ENCODE measurements around the gene DYNLT4. TPM values are rescaled to one million over a fixed set of nuclear protein-coding genes. Genes with fewer than 3 reads are reported as not detected.
"Not testable (repeated sequence)": the region's sequence is repeated elsewhere in the genome, so short reads cannot be mapped to it uniquely, and the experiment has no call there.

DYNLT4 gene
- total RNA-seq, 1 donor from 2014 or later = 0.31 TPM

DNA sequence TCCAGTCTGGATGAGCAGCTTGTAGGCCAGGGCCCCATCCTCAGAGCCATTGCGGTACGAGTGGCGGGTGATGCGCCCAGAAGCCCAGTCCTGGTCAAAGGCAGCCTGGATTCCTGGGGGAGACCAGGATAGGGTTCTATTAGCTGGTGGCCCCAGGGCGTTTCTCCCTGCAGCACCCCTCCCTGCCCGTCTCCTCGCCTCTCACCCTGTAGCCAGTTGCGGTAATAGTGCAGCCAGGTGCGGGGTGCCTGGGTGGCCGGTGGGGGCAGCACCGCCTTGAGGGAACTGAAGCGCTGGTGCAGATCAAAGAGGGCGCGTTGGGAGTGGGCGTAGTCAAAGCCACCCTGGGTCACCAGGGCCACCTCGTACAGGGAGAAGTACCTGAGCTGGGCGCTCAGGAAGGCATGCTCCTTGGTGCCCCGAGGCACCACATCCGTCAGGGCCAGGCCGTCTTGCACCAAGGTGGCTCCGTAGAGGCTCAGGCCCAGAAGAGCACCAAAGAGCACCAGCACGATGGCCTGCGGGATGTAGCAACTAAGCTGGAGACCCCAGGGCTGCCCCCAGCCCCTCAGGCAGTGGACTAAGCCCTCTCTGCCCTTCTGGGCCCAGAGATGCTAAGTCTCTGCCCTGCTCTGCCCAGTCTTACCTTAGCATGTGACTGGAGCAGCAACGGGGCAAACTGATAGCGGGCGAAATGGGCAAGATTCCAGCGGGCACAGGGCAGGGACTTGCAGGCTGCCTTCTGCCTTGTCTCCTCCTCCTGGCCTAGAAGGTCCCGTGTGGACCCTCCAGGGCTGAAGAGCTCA lies 20.2 kb upstream of the DYNLT4 start:
- H3K27me3 Mint-ChIP-seq (ENCODE audit: low read depth) = no peaks in the 10 kb centered on the region
- no peak overlapping the region for H3K27ac Mint-ChIP-seq
- H3K36me3 Mint-ChIP-seq = no peaks in the 10 kb centered on the region
- no peak for DNase-seq (ENCODE audit: low spot score in 2 of 2, unreplicated experiment in 2 of 2)
- TF ChIP-seq, protein P1, sequence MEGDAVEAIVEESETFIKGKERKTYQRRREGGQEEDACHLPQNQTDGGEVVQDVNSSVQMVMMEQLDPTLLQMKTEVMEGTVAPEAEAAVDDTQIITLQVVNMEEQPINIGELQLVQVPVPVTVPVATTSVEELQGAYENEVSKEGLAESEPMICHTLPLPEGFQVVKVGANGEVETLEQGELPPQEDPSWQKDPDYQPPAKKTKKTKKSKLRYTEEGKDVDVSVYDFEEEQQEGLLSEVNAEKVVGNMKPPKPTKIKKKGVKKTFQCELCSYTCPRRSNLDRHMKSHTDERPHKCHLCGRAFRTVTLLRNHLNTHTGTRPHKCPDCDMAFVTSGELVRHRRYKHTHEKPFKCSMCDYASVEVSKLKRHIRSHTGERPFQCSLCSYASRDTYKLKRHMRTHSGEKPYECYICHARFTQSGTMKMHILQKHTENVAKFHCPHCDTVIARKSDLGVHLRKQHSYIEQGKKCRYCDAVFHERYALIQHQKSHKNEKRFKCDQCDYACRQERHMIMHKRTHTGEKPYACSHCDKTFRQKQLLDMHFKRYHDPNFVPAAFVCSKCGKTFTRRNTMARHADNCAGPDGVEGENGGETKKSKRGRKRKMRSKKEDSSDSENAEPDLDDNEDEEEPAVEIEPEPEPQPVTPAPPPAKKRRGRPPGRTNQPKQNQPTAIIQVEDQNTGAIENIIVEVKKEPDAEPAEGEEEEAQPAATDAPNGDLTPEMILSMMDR (IDR thresholded peaks at IDR 0.05; ENCODE audit: unreplicated experiment) = no peak
- H3K4me3 Mint-ChIP-seq = no peak overlapping the region
- H3K9me3 Mint-ChIP-seq = no peaks in the 10 kb centered on the region
- peaks cover 15% of the 10 kb centered on the region for H3K4me1 Mint-ChIP-seq

DNA sequence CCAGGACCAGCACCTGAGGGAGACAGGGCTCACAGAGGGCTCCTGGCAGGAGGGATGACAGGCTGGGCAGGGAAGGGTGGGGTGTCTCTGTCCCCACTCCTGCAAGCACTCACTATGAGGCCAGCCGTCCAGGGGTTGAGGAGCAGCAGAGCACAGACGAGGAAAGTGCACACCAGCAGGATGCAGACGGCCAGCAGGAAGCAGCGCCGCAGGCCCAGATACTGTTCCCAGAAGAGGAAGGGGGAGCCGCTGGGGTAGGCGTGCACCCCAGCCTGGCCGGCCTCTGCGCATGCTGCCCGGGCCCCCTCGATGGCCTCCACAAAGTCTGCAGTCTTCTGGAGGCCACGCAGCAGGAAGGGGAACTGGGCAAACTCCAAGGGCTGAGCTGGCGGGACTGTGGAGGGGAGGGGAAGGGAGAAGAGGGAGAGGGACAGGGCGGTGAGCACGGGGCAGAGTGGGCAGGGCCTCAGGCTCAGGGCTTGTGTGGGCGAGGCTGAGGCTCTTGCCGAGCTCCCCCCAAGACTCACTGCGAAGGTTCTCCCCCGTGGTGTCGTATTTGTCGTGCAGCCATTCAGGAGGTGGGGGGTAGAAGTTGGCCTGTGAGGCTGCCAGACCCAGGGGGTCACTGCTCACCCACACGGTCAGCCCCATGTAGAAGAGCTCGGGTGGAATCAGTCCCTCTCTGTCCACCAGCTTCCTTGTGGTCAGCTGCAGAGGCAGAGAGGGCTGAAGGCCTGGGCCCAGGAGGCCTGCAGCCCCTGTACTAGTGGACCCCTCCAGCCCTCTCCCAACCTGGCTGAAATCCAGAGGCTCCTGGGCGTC lies 19.4 kb upstream of the DYNLT4 start:
- Mint-ChIP-seq H3K27me3 (ENCODE audit: low read depth) (no peaks in the 10 kb centered on the region), H3K4me3 (no peak overlapping the region), H3K9me3 (no peaks in the 10 kb centered on the region), H3K36me3 (no peaks in the 10 kb centered on the region), H3K4me1 (peaks cover 6% of the 10 kb centered on the region), H3K27ac (no peak overlapping the region)
- no peak for DNase-seq (ENCODE audit: low spot score in 2 of 2, unreplicated experiment in 2 of 2)
- TF ChIP-seq, protein P1 (IDR thresholded peaks at IDR 0.05; ENCODE audit: unreplicated experiment) = no peak

DNA sequence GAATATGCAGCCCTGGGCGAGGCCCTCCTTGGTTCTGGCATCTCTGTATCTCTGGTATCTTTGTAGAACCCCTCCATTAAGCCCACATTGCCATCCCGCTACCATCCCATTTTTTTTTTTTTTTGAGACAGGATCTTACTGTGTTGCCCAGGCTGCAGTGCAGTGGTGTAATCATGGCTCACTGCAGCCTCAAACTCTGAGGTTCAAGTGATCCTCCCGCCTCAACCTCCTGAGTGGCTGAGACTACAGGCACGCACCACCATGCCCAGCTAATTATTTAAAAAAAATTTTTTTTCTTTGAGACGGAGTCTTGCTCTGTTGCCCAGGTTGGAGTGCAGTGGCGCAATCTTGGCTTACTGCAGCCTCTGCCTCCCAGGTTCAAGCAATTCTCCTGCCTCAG lies 17.2 kb upstream of the DYNLT4 start:
- H3K4me1 Mint-ChIP-seq; H3K27ac Mint-ChIP-seq; H3K4me3 Mint-ChIP-seq; H3K36me3 Mint-ChIP-seq; DNase-seq (ENCODE audit: low spot score in 2 of 2, unreplicated experiment in 2 of 2); H3K27me3 Mint-ChIP-seq (ENCODE audit: low read depth); H3K9me3 Mint-ChIP-seq: not testable (repeated sequence)

DNA sequence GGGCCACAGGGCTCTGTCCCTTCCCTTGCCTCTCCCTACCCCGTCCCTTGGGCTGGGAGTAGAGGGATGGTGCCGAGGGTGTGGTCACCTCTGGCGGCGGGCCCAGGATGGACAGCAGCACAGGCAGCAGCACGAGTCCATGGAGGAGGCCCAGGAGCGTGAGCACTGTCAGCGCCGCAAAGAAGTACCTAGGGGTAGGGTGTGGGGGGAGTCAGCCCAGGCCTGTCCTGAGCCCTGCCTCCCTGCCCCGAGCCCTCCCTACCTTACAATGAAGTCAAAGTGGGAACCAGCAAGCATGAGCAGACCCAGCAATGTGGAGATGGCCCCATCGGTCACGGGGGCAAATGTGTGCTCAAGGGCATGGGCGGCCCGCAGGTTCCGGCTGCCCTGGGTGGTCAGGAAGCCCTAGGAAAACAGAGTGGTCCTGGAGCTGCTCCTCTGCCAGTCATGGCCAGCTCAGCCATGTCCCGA lies 15.9 kb upstream of the DYNLT4 start:
- TF ChIP-seq, protein P1 (IDR thresholded peaks at IDR 0.05; ENCODE audit: unreplicated experiment) = no peak
- Mint-ChIP-seq H3K27ac (no peak overlapping the region), H3K27me3 (ENCODE audit: low read depth) (no peaks in the 10 kb centered on the region), H3K4me3 (no peak overlapping the region), H3K9me3 (peaks cover 2% of the 10 kb centered on the region), H3K4me1 (peaks cover 13% of the 10 kb centered on the region), H3K36me3 (no peaks in the 10 kb centered on the region)
- no peak for DNase-seq (ENCODE audit: low spot score in 2 of 2, unreplicated experiment in 2 of 2)

DNA sequence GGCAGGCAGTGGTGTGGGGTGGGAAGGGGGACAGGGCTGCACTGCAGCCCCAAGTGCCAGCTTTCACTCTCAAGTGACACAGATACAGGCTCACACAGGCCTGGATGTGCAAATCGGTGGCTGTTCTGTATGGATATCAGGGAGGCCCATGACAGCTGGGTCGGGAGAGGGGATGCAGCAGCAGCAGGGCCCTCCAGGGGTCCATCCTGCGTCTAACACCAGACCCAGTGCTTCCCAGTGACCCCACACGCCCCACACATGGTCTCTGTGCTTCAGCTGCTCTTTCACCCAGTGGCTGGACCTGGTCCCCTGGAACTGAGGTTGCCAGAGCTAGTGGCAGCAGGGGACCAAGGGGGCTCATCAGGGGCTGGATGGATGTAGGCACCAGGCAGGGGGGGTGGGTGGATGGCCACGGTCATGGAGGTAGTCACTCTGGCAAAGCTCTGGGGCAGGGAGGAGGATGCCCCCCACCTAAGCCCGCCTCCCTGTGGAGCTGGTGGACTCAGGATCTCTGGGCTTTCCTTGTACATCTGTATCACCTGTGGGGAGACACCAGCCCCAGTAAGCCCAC lies 15.1 kb upstream of the DYNLT4 start:
- Mint-ChIP-seq H3K27me3 (ENCODE audit: low read depth) (no peaks in the 10 kb centered on the region), H3K36me3 (peaks cover 3% of the 10 kb centered on the region), H3K4me3 (no peak overlapping the region), H3K9me3 (peaks cover 8% of the 10 kb centered on the region), H3K4me1 (peaks cover 18% of the 10 kb centered on the region), H3K27ac (no peak overlapping the region)
- DNase-seq (ENCODE audit: low spot score in 2 of 2, unreplicated experiment in 2 of 2) = no peak
- TF ChIP-seq, protein P1 (IDR thresholded peaks at IDR 0.05; ENCODE audit: unreplicated experiment) = no peak
